ENCODE measurements around the gene GALR1. TPM values are rescaled to one million over a fixed set of nuclear protein-coding genes. Genes with fewer than 3 reads are reported as not detected.

Gene GALR1
- polyA plus RNA-seq, 3 donors, result not detected

GRCh38 chr18:77305676-77306075 is 56.0 kb downstream of the GALR1 start:
- intact Hi-C loops (cut with micrococcal nuclease), result no loop called here
- H3K9me3 Mint-ChIP-seq, result no peaks in the 10 kb centered on the region
- H3K27me3 Mint-ChIP-seq (ENCODE audit: low read depth in 3 of 3), result peaks cover 2 to 3% (median 3%) of the 10 kb centered on the region in 3 donors

GRCh38 chr18:77308216-77308615 is 58.6 kb downstream of the GALR1 start:
- Histone ChIP-seq H4K20me1 (ENCODE audit: insufficient read depth, low read length) (no peaks in the 10 kb centered on the region), H3K4me3 (replicated peaks in 1 of 3; ENCODE audit: low read depth in 2 of 3, low read length in 3 of 3) (no peak overlapping the region), H3K4me1 (ENCODE audit: control insufficient read depth in 1 of 2, insufficient read depth in 2 of 2, low read length in 2 of 2) (no peaks in the 10 kb centered on the region), H3K4me2 (replicated peaks; ENCODE audit: extremely low read depth, low read length, poor library complexity, severe bottlenecking) (no peak overlapping the region), H3K27ac (ENCODE audit: low read depth in 1 of 2, low read length in 2 of 2) (no peak overlapping the region), H3K9ac (ENCODE audit: insufficient read depth, low read length, poor library complexity, severe bottlenecking) (no peak overlapping the region), H2AFZ (ENCODE audit: insufficient read depth, low read depth, low read length, poor library complexity, severe bottlenecking) (no peak overlapping the region), H3K9me3 (replicated peaks in 1 of 2; ENCODE audit: control insufficient read depth in 1 of 2, insufficient read depth in 1 of 2, low read length in 2 of 2) (no peaks in the 10 kb centered on the region), H3K36me3 (replicated peaks in 1 of 2; ENCODE audit: control insufficient read depth in 1 of 2, insufficient read depth in 2 of 2, low read length in 2 of 2) (no peaks in the 10 kb centered on the region), H3K27me3 (ENCODE audit: control insufficient read depth in 2 of 2, insufficient read depth in 2 of 2, low read length in 2 of 2) (no peaks in the 10 kb centered on the region), H3K79me2 (ENCODE audit: insufficient read depth, low read length) (no peaks in the 10 kb centered on the region)
- TF ChIP-seq, protein P1, sequence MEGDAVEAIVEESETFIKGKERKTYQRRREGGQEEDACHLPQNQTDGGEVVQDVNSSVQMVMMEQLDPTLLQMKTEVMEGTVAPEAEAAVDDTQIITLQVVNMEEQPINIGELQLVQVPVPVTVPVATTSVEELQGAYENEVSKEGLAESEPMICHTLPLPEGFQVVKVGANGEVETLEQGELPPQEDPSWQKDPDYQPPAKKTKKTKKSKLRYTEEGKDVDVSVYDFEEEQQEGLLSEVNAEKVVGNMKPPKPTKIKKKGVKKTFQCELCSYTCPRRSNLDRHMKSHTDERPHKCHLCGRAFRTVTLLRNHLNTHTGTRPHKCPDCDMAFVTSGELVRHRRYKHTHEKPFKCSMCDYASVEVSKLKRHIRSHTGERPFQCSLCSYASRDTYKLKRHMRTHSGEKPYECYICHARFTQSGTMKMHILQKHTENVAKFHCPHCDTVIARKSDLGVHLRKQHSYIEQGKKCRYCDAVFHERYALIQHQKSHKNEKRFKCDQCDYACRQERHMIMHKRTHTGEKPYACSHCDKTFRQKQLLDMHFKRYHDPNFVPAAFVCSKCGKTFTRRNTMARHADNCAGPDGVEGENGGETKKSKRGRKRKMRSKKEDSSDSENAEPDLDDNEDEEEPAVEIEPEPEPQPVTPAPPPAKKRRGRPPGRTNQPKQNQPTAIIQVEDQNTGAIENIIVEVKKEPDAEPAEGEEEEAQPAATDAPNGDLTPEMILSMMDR (IDR thresholded peaks at IDR 0.05), result no peak
- Mint-ChIP-seq H3K27me3 (ENCODE audit: low read depth in 3 of 3) (peaks cover 1 to 3% (median 2%) of the 10 kb centered on the region in 3 donors), H3K4me3 (no peak overlapping the region), H3K27ac (no peak overlapping the region), H3K9me3 (no peaks in the 10 kb centered on the region), H3K4me1 (no peaks in the 10 kb centered on the region), H3K36me3 (no peaks in the 10 kb centered on the region)
- WGBS (ENCODE audit: insufficient coverage), result 96% methylated on average over 2 of the region's 6 CpGs
- DNase-seq, result no peak
- intact Hi-C loops (cut with micrococcal nuclease), result no loop called here

More at GRCh38 chr18:77305676-77306075, 56.0 kb downstream of the GALR1 start:
- no peaks in the 10 kb centered on the region for H4K20me1 ChIP-seq (ENCODE audit: insufficient read depth, low read length)
- Mint-ChIP-seq H3K4me1 (no peaks in the 10 kb centered on the region), H3K36me3 (no peaks in the 10 kb centered on the region), H3K27ac (no peak overlapping the region), H3K4me3 (no peak overlapping the region)
- 96% methylated on average over 3 of the region's 4 CpGs for WGBS (ENCODE audit: insufficient coverage)
- H3K4me2 ChIP-seq (replicated peaks; ENCODE audit: extremely low read depth, low read length, poor library complexity, severe bottlenecking), result no peak overlapping the region
- H3K9me3 ChIP-seq (replicated peaks in 1 of 2; ENCODE audit: control insufficient read depth in 1 of 2, insufficient read depth in 1 of 2, low read length in 2 of 2), result no peaks in the 10 kb centered on the region
- no peak overlapping the region for H3K9ac ChIP-seq (ENCODE audit: insufficient read depth, low read length, poor library complexity, severe bottlenecking)
- no peak overlapping the region for H2AFZ ChIP-seq (ENCODE audit: insufficient read depth, low read depth, low read length, poor library complexity, severe bottlenecking)
- no peaks in the 10 kb centered on the region for H3K27me3 ChIP-seq (ENCODE audit: control insufficient read depth in 2 of 2, insufficient read depth in 2 of 2, low read length in 2 of 2)
- H3K4me1 ChIP-seq (ENCODE audit: control insufficient read depth in 1 of 2, insufficient read depth in 2 of 2, low read length in 2 of 2), result no peaks in the 10 kb centered on the region
- no peak overlapping the region for H3K27ac ChIP-seq (ENCODE audit: low read depth in 1 of 2, low read length in 2 of 2)
- no peak for DNase-seq
- H3K36me3 ChIP-seq (replicated peaks in 1 of 2; ENCODE audit: control insufficient read depth in 1 of 2, insufficient read depth in 2 of 2, low read length in 2 of 2), result no peaks in the 10 kb centered on the region
- TF ChIP-seq, protein P1 (IDR thresholded peaks at IDR 0.05), result no peak
- no peaks in the 10 kb centered on the region for H3K79me2 ChIP-seq (ENCODE audit: insufficient read depth, low read length)
- H3K4me3 ChIP-seq (replicated peaks in 1 of 3; ENCODE audit: low read depth in 2 of 3, low read length in 3 of 3), result no peak overlapping the region

All from CD14-positive monocyte (primary cell).